GM19463 (cell line): Measurements from ENCODE around the gene AMN.

Source experiments
- ATAC-seq: cut with Tn5 transposase; IDR thresholded peaks from one replicate; pipeline ENCODE4 v1.9.1; 2021; ENCODE audit warnings: mild to moderate bottlenecking, moderate library complexity; ENCODE audit not compliant: unreplicated experiment

The AMN gene

GRCh38 chr14:102898776-102899515, 23.5 kb upstream of the AMN start:
- ATAC-seq = no peak

- no peak for ATAC-seq
Measured at GRCh38 chr14:102899516-102899900, 23.0 kb upstream of the AMN start.

GRCh38 chr14:102900631-102901571, 21.6 kb upstream of the AMN start:
- ATAC-seq = peak; percentile 48

- peak; percentile 74 for ATAC-seq
Measured at GRCh38 chr14:102901633-102902032, 20.8 kb upstream of the AMN start.

- ATAC-seq = peak; percentile 22
Measured at GRCh38 chr14:102902086-102902485, 20.4 kb upstream of the AMN start.

- no peak for ATAC-seq
Measured at GRCh38 chr14:102902523-102903247, 19.8 kb upstream of the AMN start.

- ATAC-seq = no peak
Measured at GRCh38 chr14:102903248-102903888, 19.1 kb upstream of the AMN start.

GRCh38 chr14:102903889-102904512, 18.5 kb upstream of the AMN start:
- no peak for ATAC-seq

GRCh38 chr14:102905116-102906108, 17.1 kb upstream of the AMN start:
- ATAC-seq = no peak

- ATAC-seq = no peak
Measured at GRCh38 chr14:102906616-102907302, 15.7 kb upstream of the AMN start.

GRCh38 chr14:102907303-102907844, 15.1 kb upstream of the AMN start:
- no peak for ATAC-seq

GRCh38 chr14:102907980-102908730, 14.3 kb upstream of the AMN start:
- no peak for ATAC-seq

- no peak for ATAC-seq
Measured at GRCh38 chr14:102908766-102909455, 13.6 kb upstream of the AMN start.

GRCh38 chr14:102909462-102909861, 13.0 kb upstream of the AMN start:
- ATAC-seq = no peak

- ATAC-seq = no peak
Measured at GRCh38 chr14:102909911-102910310, 12.6 kb upstream of the AMN start.

GRCh38 chr14:102910442-102910841, 12.0 kb upstream of the AMN start:
- no peak for ATAC-seq

- no peak for ATAC-seq
Measured at GRCh38 chr14:102911541-102911951, 10.9 kb upstream of the AMN start.
